ENCODE results near the gene MYL10. TPM values are rescaled to one million over a fixed set of nuclear protein-coding genes. Genes with fewer than 3 reads are reported as not detected.
"Not testable (repeated sequence)": the region's sequence is repeated elsewhere in the genome, so short reads cannot be mapped to it uniquely, and the experiment has no call there.

The MYL10 gene
- total RNA-seq, 1 experiment from 2014 or later, result not detected

DNA sequence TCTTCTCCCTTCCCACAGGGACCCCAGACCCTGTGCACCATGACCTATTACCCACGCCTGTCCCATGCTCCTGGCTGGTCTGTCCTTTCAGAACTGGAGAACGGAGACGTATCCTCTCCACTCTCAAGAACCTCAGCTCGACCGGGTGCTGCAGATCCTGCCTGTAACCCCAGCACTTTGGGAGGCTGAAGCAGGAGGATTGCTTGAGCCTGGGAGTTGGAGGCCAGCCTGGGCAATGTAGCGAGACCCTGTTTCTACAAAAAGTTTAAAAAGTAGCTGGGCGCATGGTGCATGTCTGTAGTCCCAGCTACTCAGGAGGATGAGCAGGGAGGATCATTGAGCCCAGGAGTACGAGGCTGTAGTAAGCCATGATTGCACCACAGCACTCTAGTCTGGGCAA, 37.2 kb upstream of the MYL10 start:
- no peaks in the 10 kb centered on the region for H3K36me3 ChIP-seq (replicated peaks; ENCODE audit: control insufficient read depth, insufficient read depth, low read length)
- no peak overlapping the region for H3K4me3 ChIP-seq (ENCODE audit: insufficient read depth, low read depth, low read length)
- DNase-seq, result no peak
- no peaks in the 10 kb centered on the region for H3K27me3 ChIP-seq (ENCODE audit: control insufficient read depth, insufficient read depth, low read length)

DNA sequence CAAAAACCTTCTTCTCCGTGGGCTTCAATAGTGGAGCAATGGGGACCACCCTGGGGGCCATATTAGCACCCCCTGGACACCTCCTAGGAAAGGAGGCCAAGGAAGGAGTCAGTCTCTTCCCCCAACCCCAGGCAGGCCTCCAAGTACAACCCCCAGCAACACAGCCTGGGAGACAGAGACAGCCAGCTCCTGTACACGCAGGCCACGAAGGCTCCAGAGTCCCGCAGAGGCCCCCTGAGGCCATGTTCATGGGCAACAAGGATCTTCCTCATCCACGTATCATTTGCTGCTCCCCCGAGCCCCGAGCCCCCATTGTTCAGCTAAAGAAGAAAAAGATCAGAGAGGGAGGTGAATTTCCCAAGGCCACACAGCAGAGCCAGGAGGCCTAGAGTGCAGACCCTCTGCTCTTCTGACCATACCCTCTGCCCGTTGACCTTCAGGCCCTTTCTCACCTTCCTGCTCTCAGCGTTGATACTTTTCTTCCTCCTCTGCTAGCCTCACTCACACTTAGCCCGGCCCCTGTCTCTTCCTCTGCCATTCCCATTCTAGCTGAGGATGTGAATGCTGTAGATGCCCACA, 35.9 kb upstream of the MYL10 start:
- no peak overlapping the region for H3K4me3 ChIP-seq (ENCODE audit: insufficient read depth, low read depth, low read length)
- H3K27me3 ChIP-seq (ENCODE audit: control insufficient read depth, insufficient read depth, low read length), result no peaks in the 10 kb centered on the region
- no peaks in the 10 kb centered on the region for H3K36me3 ChIP-seq (replicated peaks; ENCODE audit: control insufficient read depth, insufficient read depth, low read length)
- peak; percentile 42 for DNase-seq

DNA sequence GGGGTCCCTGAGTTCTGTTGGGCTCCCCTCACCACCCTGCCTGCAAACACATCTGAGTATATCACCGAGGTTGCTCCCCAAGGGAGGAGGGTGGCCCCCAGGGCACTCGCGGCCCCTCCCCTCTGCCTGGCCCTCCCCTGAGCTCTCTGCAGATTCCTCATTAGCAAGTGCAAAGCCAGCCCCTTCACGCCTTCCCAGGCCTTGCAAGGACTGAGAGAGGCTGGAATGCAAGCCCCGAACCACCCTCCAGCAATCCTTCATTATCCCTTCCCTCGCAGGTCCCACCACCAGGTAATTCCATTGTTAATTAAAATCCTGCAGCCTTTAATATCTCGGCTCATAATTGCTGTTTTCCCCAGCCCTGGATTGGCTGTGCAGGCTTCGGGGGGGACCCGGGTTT, 35.3 kb upstream of the MYL10 start:
- H3K4me3 ChIP-seq (ENCODE audit: insufficient read depth, low read depth, low read length), result no peak overlapping the region
- peak; percentile 89 for DNase-seq

DNA sequence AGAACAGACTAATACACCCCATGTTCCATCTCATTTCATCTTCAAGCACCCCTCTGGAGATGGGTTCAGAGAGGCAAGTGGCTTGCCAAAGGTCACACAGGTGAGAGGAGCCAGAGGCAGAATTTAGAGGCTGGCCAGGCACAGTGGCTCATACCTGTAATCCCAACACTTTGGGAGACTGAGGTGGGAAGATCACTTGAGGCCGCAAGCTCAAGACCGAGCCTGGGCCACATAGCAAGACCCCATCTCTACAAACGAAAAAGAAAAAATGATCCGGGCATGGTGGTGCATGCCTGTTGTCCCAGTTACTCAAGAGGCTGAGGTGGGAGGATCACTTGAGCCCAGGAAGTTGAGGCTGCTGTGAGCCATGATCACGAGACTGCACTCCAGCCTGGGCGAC, 34.7 kb upstream of the MYL10 start:
- Histone ChIP-seq H3K27me3 (ENCODE audit: control insufficient read depth, insufficient read depth, low read length) (no peaks in the 10 kb centered on the region), H3K36me3 (replicated peaks; ENCODE audit: control insufficient read depth, insufficient read depth, low read length) (no peaks in the 10 kb centered on the region)

More for the DNA sequence above, 35.3 kb upstream of the MYL10 start:
- H3K36me3 ChIP-seq (replicated peaks; ENCODE audit: control insufficient read depth, insufficient read depth, low read length), result no peaks in the 10 kb centered on the region
- no peaks in the 10 kb centered on the region for H3K27me3 ChIP-seq (ENCODE audit: control insufficient read depth, insufficient read depth, low read length)

DNA sequence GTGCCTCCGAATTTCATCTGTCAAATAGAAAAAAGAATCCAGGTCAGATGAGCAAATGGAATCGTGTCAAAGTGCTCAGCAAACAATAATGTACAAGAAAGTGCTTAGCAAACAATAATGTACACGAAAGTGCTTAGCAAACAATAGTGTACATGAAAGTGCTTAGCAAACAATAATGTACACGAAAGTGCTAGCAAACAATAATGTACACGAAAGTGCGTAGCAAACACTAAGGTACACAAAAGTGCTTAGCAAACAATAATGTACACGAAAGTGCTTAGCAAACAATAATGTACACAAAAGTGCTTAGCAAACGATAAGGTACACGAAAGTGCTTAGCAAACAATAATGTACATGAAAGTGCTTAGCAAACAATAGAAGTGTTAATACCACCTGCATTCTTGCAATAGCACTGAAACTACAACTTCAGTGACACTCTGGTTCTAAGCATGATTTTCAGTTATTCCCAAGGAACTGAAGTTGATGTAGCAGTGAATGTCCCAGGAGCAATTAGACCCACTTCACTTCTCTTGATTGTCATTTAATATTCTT, 33.4 kb upstream of the MYL10 start:
- no peak for DNase-seq
- Histone ChIP-seq H3K36me3 (replicated peaks; ENCODE audit: control insufficient read depth, insufficient read depth, low read length) (no peaks in the 10 kb centered on the region), H3K27me3 (ENCODE audit: control insufficient read depth, insufficient read depth, low read length) (no peaks in the 10 kb centered on the region), H3K4me3 (ENCODE audit: insufficient read depth, low read depth, low read length) (no peak overlapping the region)

More for the DNA sequence above, 34.7 kb upstream of the MYL10 start:
- H3K4me3 ChIP-seq (ENCODE audit: insufficient read depth, low read depth, low read length), result no peak overlapping the region
- no peak for DNase-seq

DNA sequence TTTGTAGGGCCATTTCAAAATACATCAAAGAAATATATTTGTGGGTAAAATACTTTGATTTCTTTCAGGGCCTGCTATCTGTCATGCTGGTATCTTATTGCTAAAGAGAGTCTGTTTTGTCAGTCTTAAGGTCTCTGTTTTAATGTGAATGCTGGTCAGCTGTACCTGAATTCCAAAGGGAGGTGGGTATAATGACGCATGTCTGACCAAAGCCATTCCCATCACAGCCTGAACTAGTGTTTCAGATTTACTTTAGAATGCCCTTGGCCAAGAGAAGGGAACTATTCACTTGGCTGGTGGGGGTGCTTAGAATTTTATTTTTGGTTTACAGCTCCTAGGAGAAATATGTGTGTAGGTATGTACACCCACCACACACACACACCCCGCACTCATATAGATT, 30.6 kb upstream of the MYL10 start:
- H3K36me3 ChIP-seq (replicated peaks; ENCODE audit: control insufficient read depth, insufficient read depth, low read length), result no peaks in the 10 kb centered on the region
- H3K27me3 ChIP-seq (ENCODE audit: control insufficient read depth, insufficient read depth, low read length), result no peaks in the 10 kb centered on the region
- H3K4me3 ChIP-seq (ENCODE audit: insufficient read depth, low read depth, low read length), result no peak overlapping the region
- DNase-seq, result no peak

DNA sequence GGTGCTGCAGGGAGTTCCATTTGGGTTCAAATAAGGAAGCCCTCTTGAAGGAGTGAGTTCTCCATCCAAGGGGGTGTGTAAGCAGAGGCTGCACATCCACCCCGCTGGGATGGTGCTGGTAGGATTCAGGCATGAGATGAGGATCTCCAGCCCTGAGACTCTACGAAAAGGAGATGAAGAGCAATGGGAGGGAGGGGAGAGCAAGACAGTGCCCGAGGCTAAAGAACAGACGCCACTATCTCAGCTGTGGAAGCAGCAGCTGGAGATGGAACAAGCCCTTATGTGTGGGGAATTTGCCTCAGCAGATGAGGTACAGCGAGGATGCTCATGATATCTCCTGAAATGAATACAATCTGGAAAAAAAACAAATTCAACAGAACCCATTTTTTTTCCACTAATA, 28.1 kb upstream of the MYL10 start:
- Histone ChIP-seq H3K36me3 (replicated peaks; ENCODE audit: control insufficient read depth, insufficient read depth, low read length) (no peaks in the 10 kb centered on the region), H3K4me3 (ENCODE audit: insufficient read depth, low read depth, low read length) (no peak overlapping the region), H3K27me3 (ENCODE audit: control insufficient read depth, insufficient read depth, low read length) (no peaks in the 10 kb centered on the region)
- no peak for DNase-seq

DNA sequence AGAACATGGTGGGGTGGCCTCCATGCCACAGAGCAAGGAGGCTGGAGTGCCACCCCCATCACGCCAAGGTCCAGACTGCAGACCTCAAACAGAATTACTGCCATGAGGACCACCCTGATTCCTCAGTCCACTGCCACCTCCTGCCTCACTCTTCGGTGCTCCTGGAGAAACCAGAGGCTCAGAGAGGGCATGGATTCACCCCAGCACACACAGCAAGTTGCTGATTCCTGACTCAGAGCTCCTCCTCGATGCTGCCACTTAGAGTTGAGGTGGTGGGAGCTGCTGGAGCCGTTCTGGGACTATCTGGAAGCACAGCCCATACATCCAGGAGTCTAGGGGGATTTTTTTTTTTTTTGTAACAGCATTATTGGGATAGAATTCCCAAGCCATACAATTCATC, 22.0 kb upstream of the MYL10 start:
- Histone ChIP-seq H3K27me3 (ENCODE audit: control insufficient read depth, insufficient read depth, low read length) (no peaks in the 10 kb centered on the region), H3K36me3 (replicated peaks; ENCODE audit: control insufficient read depth, insufficient read depth, low read length) (no peaks in the 10 kb centered on the region), H3K4me3 (ENCODE audit: insufficient read depth, low read depth, low read length) (no peak overlapping the region)
- peak; percentile 21 for DNase-seq

DNA sequence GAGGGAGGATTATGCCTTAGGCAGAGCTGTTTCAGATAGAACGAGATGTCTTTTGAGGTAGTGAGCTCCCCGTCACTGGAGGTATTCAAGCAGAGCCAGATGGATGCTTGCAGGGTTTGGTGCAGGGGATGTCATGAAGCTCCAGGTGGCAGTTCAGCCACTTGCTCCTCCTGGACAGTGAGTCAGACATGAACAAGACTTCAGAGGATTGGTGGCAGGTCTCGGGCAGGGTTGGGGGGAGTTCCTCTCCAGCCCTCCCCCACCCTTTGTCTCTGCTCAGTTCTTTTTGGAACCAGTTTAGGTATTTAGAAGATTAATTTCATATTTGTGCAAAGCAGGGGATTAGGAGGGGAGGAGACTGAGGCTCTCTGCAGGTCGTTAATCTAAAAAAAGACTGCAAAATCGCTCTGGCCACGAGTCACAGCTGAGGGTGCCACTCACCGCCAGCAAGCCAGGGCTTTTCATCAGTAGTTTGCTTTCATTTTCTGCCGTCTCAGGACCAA, 21.5 kb upstream of the MYL10 start:
- H3K27me3 ChIP-seq (ENCODE audit: control insufficient read depth, insufficient read depth, low read length), result no peaks in the 10 kb centered on the region
- H3K4me3 ChIP-seq (ENCODE audit: insufficient read depth, low read depth, low read length), result no peak overlapping the region
- no peaks in the 10 kb centered on the region for H3K36me3 ChIP-seq (replicated peaks; ENCODE audit: control insufficient read depth, insufficient read depth, low read length)
- DNase-seq, result peak; percentile 31

DNA sequence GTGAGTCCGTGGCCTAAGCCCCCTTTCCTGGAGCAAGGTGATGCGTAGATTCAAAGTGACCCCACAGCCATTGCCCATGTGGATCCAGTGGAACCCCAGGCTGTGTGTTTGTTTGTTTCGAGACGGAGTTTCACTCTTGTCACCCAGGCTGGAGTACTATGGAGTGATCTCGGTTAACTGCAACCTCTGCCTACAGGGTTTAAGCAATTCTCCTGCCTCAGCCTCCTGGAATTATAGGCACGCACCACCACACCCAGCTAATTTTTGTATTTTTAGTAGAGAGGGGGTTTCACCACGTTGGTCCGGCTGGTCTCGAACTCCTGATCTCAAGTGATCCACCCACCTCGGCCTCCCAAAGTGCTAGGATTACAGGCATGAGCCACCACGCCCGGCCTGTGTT, 18.8 kb upstream of the MYL10 start:
- not testable (repeated sequence) for H3K36me3 ChIP-seq (replicated peaks; ENCODE audit: control insufficient read depth, insufficient read depth, low read length); H3K27me3 ChIP-seq (ENCODE audit: control insufficient read depth, insufficient read depth, low read length); DNase-seq; H3K4me3 ChIP-seq (ENCODE audit: insufficient read depth, low read depth, low read length)

DNA sequence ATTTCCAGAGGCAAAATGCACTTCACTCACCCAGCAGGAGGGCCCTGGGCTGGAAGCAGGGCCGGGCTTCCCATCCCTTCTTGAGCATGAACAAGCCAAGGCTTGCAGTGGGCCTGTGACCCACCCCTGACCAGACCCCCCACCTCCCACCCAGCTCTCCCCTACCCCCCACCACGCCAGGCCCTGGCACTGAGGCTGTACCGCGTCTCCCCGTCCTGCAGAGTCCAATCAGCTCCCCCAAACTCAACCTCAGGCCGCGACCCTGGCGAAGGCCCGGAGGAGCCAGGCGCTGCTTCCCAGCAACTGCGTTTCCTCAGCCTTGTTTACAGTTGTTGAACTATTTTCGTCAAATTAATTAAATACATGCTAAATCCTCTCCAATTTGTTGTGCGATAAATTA, 16.9 kb upstream of the MYL10 start:
- Histone ChIP-seq H3K36me3 (replicated peaks; ENCODE audit: control insufficient read depth, insufficient read depth, low read length) (no peaks in the 10 kb centered on the region), H3K27me3 (ENCODE audit: control insufficient read depth, insufficient read depth, low read length) (no peaks in the 10 kb centered on the region), H3K4me3 (ENCODE audit: insufficient read depth, low read depth, low read length) (no peak overlapping the region)
- DNase-seq, result peak; percentile 64

DNA sequence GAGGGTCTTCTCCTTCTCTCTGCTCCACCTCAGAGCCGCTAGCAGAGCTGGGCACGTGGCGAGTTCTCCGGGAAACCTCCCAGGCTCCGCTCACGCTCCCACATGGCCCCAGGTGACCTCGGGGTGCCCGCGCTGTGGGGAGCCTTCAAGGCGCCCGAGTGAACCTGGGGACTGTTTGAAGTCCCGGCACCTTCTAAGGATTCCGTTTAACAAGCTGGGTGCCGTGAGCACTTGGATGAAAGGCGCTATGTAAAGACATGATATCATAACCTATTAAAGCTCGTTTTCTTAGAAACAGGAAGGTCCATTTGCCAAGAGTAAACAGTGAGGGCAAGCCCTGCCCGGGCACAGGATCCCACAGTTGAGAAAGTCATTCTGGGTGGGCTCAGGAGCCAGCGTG, 15.8 kb upstream of the MYL10 start:
- DNase-seq, result no peak
- no peak overlapping the region for H3K4me3 ChIP-seq (ENCODE audit: insufficient read depth, low read depth, low read length)
- no peaks in the 10 kb centered on the region for H3K27me3 ChIP-seq (ENCODE audit: control insufficient read depth, insufficient read depth, low read length)
- H3K36me3 ChIP-seq (replicated peaks; ENCODE audit: control insufficient read depth, insufficient read depth, low read length), result no peaks in the 10 kb centered on the region

DNA sequence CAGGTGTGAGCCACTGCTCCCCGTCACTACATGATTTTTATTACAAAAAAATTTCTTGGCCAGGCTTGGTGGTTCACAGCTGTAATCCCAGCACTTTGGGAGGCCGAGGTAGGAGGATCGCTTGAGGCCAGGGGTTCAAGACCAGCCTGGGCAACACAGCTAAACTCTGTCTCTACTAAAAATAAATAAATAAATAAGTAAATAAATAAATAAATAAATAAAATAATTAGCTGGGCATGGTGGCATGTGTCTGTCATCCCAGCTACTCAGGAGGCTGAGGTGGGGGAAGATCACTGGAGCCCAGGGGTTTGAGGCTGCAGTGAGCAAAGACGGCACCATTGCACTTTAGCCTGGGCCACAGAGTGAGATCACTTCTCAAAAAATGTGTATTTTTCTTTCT, 10.0 kb upstream of the MYL10 start:
- H3K27me3 ChIP-seq (ENCODE audit: control insufficient read depth, insufficient read depth, low read length); H3K36me3 ChIP-seq (replicated peaks; ENCODE audit: control insufficient read depth, insufficient read depth, low read length); DNase-seq; H3K4me3 ChIP-seq (ENCODE audit: insufficient read depth, low read depth, low read length): not testable (repeated sequence)

DNA sequence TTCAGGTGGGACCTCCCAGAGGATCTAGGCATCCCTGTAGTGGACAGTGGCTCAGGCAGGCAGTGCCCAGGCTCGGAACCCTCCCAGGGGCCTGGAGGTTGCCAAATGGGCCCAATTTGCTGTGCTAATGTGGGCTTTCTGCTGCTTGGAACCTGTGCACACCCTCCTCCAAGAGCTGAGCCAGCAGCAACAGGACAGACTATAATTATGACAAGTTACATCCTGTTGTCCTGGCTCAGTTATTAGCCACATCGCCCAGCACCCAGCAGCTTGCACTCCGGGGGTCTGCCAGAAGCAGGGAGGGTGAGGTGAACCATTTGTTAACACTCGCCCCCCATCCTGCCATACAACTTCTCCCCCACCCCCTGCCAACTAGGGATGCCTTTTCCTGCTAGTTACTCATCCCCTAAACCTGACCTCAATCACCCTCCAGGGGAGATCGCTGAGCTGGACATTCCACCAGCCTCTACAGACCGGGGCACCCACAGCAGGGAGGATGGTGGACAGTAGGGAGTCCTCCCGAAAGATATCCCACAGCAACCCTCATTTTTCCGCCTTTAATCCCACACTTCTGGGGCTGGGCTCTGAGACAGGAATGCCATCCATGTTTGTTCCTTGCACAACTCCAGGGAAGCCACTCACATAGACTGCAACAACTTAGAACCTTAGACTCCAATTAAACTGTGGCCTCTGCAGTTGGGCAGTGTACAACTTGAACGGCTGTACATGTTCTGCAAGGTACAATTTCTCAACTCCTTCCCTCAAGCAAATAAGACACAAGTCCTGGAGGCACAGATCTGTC, 7.9 kb upstream of the MYL10 start:
- no peaks in the 10 kb centered on the region for H3K36me3 ChIP-seq (replicated peaks; ENCODE audit: control insufficient read depth, insufficient read depth, low read length)
- H3K27me3 ChIP-seq (ENCODE audit: control insufficient read depth, insufficient read depth, low read length), result no peaks in the 10 kb centered on the region
- H3K4me3 ChIP-seq (ENCODE audit: insufficient read depth, low read depth, low read length), result no peak overlapping the region
- peak; percentile 24 for DNase-seq

DNA sequence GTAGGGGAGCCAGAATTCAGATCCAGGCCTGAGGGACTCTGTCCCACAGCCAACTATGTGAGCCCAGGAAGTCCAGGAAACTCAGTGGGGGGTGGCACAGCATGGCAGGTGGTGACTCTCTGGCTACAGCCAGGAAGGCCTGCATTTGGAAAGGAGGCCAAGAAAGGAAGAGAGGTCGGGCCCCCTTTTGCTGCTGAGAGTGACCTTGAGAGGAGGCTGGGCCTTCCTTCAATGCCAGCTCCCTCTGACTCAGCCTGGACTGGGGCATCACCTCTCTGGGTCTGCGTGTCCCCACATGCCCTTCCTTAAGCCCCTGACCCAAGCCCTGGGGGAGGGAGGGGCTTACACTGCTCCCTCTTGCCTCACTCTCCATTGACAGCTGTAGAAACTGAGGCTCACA, 6.4 kb upstream of the MYL10 start:
- Histone ChIP-seq H3K27me3 (ENCODE audit: control insufficient read depth, insufficient read depth, low read length) (no peaks in the 10 kb centered on the region), H3K4me3 (ENCODE audit: insufficient read depth, low read depth, low read length) (no peak overlapping the region), H3K36me3 (replicated peaks; ENCODE audit: control insufficient read depth, insufficient read depth, low read length) (no peaks in the 10 kb centered on the region)
- peak; percentile 23 for DNase-seq
